HG02852 (cell line): Measurements from ENCODE around the gene FADD.

Source experiments
- ATAC-seq: cut with Tn5 transposase; IDR thresholded peaks from one replicate; pipeline ENCODE4 v1.9.1; 2021; ENCODE audit warnings: mild to moderate bottlenecking, moderate library complexity; ENCODE audit not compliant: unreplicated experiment

FADD gene

GRCh38 chr11:70230840-70231710 lies 28.0 kb downstream of the FADD start:
- ATAC-seq: no peak

- ATAC-seq: no peak
These were observed 29.9 kb downstream of the FADD start for GRCh38 chr11:70233034-70233433.

DNA sequence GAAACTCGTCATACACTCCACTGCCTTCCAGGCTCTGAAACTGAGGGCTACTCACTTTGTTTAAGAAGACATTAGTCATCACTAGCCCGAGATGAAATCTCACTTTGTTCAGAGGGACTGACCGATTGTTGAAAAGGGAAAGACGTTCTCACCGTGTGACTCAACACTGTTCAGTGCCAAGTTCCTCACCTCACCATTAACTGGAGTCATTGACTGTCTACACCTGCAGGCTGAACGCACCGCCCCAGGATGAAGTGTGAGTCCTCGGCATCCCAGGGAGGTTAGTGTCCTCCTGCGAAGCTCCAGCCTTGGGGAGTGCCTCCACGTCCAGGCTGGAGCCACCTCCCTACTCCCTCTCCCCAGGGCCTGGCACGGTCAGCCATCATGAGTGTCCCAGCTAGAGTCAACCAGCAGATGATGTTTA lies 30.4 kb downstream of the FADD start:
- no peak for ATAC-seq

GRCh38 chr11:70233962-70234361 lies 30.9 kb downstream of the FADD start:
- ATAC-seq: no peak

GRCh38 chr11:70240337-70240736 lies 37.2 kb downstream of the FADD start:
- ATAC-seq: no peak

GRCh38 chr11:70241709-70242108 lies 38.6 kb downstream of the FADD start:
- ATAC-seq: no peak

DNA sequence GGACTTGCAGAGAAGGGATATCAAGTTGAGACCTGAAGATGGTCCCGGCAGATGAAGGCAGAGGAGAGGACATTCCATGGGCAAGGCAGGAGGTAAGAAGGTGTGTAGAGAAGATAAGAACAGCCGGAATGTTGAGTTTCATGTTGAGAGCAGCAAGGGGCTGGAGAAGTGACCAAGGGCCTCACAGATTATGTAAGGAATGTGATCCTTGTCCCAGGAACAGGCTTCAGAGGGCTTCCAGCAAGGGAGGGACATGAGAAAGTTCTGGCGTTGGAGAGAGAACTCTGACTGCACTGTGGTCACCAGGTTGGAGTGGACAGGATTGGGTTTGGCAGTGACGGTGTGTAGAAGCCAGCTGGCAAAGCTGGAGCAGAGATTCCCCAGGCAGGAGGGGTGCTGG lies 39.8 kb downstream of the FADD start:
- no peak for ATAC-seq

DNA sequence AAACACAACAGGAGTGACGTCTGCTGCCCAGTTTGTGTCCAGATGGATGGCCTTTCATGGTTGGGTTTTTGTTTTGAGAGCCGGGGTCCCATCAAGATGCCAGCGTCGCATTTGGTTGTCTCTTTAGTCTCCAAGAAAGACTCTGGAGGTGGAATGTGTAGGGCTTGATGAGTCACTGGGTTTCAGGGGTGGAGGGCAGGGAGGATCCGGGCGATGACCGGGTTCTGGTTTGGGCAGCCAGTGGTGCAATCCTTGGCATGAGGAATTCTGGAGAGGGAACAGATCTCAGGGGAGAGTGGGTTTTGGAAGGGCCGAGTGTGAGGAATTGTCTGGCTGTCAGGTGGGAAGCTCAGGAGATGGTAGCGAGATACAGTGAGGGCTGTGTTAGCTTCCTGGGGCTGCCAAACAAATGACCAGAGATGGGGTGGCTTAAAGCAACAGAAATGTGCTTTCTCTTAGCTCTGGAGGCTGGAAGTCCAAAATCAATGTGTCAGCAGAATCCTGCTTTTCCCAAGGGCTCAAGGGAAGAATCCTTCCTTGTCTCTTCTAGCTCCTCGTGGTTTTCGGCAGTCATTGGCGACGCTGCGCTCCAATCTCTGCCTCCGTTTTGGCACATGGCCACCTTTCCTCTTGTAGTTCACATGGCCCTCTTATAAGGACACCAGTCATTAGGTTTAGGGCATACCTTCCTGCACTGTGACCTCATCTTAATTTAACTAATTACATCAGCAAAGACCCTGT lies 41.0 kb downstream of the FADD start:
- ATAC-seq: no peak

DNA sequence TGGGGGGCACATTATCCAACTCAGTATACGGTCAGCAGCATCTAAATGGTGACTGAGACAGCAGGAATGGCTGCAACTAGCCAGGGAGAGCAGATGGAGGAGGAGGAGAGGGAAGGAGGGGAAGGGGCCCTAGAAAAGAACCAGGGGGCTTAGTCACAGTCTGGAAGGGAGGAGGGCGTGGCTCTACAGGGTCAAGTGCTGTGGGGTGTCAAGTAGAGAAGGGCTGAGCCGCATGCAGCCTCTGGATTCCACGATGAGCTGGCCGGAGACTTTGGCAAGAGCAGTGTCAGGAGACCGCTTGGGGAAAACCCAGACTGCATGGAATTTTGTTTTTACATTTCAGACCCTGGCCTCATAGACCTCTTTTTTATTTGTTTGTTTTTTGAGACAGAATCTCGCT lies 41.6 kb downstream of the FADD start:
- no peak for ATAC-seq

DNA sequence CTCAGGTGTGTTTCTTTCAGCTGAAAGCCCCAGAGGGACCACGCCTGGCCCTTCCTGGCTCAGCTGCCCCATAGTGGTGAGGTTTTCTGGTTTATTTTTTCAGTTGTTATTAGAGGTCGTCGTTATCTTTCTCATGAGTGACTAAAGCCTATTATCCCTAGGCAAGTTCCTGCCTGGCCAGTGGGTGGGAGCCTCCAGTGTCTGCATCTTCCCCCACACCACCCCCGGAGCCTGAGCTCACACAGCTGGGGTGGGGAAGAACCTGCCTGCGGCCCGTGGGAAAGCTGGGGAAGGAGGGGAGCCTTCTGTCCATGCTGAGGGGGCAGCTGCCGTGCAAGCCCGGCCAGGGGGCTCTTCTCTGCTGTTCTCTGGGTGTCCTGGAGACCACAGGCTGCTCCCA lies 43.1 kb downstream of the FADD start:
- ATAC-seq: no peak

- ATAC-seq: no peak
These were observed 44.1 kb downstream of the FADD start for GRCh38 chr11:70247042-70247709.

DNA sequence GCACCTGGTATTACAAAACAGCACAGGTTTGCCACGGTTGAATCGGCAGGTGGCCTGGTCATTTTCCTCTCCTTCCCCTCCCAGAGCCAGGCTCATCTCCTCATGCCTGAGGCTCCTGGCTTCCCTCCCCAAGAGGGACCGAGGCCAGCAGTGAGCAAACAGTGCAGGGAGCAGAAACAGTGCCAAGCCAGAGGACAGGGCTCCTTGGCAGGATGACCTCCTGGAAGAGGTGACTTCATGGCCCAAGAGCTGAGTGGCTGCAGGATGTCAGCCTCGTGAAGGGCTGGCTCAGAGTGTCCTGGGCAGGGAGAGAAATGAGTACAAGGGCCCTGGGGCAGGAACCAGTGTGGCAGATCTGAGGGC lies 44.6 kb downstream of the FADD start:
- no peak for ATAC-seq

DNA sequence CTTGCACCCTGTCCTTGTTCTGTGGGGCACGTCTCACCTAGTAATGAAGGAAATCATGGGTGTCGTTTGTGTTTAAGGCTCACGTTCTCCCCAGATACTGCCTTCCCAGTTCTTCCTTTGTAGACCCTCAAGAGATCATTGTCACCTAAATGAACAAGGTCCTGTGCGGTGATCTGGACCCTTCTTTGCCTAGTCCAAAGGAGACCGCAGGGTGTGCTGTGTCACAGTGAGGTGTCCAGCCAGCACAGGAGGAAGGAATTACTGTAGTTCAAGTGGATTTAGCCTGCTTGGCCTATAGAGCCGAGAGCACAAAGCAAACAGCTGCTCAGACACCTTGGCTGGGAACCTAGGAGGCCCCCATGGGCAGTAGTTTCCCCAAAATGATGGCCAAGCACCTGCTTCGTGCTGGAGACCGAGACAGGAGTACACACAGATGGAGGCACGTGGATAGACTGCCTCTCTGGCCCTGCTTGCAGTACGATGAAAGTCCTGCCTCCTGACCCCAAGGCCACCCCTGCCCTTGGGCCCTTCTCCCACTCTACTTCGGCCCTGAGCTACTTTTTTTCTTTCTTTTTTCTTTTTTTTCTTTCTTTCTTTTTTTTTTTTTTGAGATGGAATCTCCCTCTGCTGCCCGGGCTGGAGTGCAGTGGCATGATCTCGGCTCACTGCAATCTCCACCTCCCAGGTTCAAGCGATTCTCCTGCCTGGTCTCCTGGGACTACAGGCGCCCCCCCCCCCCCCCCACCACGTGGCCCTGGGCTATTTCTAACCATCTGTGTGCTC lies 48.0 kb downstream of the FADD start:
- ATAC-seq: no peak

DNA sequence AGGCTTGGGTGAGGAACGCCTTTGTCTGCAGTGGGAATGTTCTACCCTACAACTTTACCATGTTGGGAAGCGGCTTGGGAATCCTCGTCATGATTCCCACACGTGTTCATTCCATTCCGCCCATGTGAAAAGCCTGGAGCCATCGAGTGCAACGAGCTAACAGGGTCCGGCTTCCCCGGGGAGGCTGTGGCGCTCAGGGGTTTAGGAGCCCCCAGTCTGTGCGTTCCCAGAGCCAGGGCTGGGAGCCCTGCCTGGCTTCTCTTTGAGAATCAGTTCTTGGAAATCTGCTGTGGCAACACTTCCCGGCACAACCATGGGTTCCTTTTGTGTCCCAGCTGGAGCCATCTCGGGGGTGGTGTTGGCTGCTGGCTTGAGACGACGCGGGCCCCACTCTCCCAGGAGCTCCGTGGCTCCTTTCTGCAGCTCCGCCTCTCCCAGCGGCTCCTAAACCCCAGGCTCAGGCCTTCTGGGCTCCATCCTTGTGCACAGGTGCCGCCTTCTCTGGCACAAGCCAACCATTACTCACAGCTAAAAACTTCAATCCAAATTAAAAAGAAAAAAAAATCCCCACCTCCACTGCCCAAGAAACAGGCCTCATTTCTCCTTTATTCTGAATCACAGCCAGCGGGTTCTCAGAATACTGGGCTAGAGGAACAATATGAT lies 48.7 kb downstream of the FADD start:
- ATAC-seq: no peak

- ATAC-seq: peak; percentile 51
These were observed 49.7 kb downstream of the FADD start for GRCh38 chr11:70252844-70253243.

DNA sequence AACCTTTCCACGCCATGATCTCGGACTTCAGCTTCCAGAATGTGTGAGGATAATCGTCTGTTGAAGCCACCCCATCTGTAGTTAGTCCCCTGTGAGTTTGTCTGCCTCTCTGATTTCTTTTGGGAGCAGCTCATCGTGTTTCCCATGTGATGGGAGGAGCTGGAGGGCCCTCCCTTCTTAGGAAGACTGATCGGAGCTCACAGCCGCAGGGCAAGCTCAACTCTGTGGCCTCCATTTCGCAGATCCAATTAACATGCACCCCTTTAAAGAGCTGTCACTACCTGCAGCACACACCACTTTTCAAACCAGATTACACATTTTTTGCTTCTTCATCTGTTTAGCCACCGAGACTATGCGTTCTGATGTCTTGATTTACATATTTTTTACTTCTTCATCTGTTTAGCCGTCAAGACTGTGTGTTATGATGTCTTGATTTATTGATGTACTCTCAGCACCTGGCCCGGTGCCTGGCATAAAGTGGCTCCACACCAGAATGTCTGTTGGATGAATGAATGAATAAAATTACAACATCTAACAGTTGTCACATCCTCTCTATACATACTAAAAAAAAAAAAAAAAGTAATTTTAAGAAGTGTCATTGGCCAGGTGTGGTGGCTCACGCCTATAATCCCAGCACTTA lies 52.5 kb downstream of the FADD start:
- ATAC-seq: no peak
